Measurements from ENCODE around the gene ZNF442. TPM values are rescaled to one million over a fixed set of nuclear protein-coding genes. Genes with fewer than 3 reads are reported as not detected.
"Not testable (repeated sequence)": the region's sequence is repeated elsewhere in the genome, so short reads cannot be mapped to it uniquely, and the experiment has no call there.

The ZNF442 gene
- total RNA-seq: 10 to 100 TPM in 2 of 4 donors, 1 to 10 TPM in 2; 5.0 to 15.4 (median 9.5) TPM

- TF ChIP-seq CTCF (IDR thresholded peaks at IDR 0.05): peak; percentile 47 to 84 (median 70)
- TF ChIP-seq POLR2A (IDR thresholded peaks at IDR 0.05): peak; percentile 71 to 86
- intact Hi-C loops (cut with DNase I; ENCODE audit: low total_unique reads): no loop called here
- peak within 1 kb of the TSS; percentile 73 to 84 for H3K4me3 ChIP-seq
- H3K27me3 ChIP-seq: no peaks in the 10 kb centered on the region
- DNase-seq: peak; percentile 94 to 97
- H3K36me3 ChIP-seq: no peaks in the 10 kb centered on the region
- H3K27ac ChIP-seq: peak within 1 kb of the TSS; percentile 84 to 94
- H3K4me1 ChIP-seq: no peaks in the 10 kb centered on the region
- no peaks in the 10 kb centered on the region for H3K9me3 ChIP-seq
These were observed at the start of gene ZNF442 for GRCh38 chr19:12365236-12366162. Gene ZNF442 (minus strand): TSS chr19:12365683. CDS start chr19:12363631, 2,052 bp downstream.

- Histone ChIP-seq H3K9me3 (no peaks in the 10 kb centered on the region), H3K36me3 (no peaks in the 10 kb centered on the region), H3K4me3 (no peak overlapping the region), H3K27ac (no peak overlapping the region), H3K4me1 (no peaks in the 10 kb centered on the region), H3K27me3 (no peaks in the 10 kb centered on the region)
- DNase-seq: no peak
- intact Hi-C loops (cut with DNase I; ENCODE audit: low total_unique reads): no loop called here
- TF ChIP-seq POLR2A (IDR thresholded peaks at IDR 0.05) (no peak), CTCF (IDR thresholded peaks at IDR 0.05) (no peak)
These were observed 46.4 kb upstream of the ZNF442 start for GRCh38 chr19:12411893-12412292.

- peak within 1 kb of the TSS; percentile 63 to 83 for H3K27ac ChIP-seq
- no peaks in the 10 kb centered on the region for H3K9me3 ChIP-seq
- no peaks in the 10 kb centered on the region for H3K36me3 ChIP-seq
- peak in 1 of 4 experiments; percentile 17 for TF ChIP-seq CTCF (IDR thresholded peaks at IDR 0.05)
- TF ChIP-seq POLR2A (IDR thresholded peaks at IDR 0.05): peak; percentile 60 to 64
- no peaks in the 10 kb centered on the region for H3K27me3 ChIP-seq
- H3K4me3 ChIP-seq: peak within 1 kb of the TSS; percentile 46 to 77
- DNase-seq: peak; percentile 96 to 98
- intact Hi-C loops (cut with DNase I; ENCODE audit: low total_unique reads): no loop called here
- no peaks in the 10 kb centered on the region for H3K4me1 ChIP-seq
These were observed 35.4 kb upstream of the ZNF442 start, which contains the start of gene ZNF799 for GRCh38 chr19:12400633-12401502. Gene ZNF799 (minus strand): TSS chr19:12401271. CDS start chr19:12401070, 201 bp downstream.

- H3K36me3 ChIP-seq; intact Hi-C loops (cut with DNase I; ENCODE audit: low total_unique reads); H3K4me1 ChIP-seq; H3K27me3 ChIP-seq; H3K9me3 ChIP-seq: not testable (repeated sequence)
- peak in 1 of 2 donors; percentile 20 for DNase-seq
- peak overlapping the region; percentile 46 to 77 for H3K4me3 ChIP-seq
- H3K27ac ChIP-seq: peak overlapping the region; percentile 63 to 83
These were observed 34.6 kb upstream of the ZNF442 start for GRCh38 chr19:12399901-12400632.

- H3K4me1 ChIP-seq; H3K9me3 ChIP-seq; H3K36me3 ChIP-seq; DNase-seq; H3K4me3 ChIP-seq; H3K27ac ChIP-seq; H3K27me3 ChIP-seq; intact Hi-C loops (cut with DNase I; ENCODE audit: low total_unique reads): not testable (repeated sequence)
These were observed 25.7 kb upstream of the ZNF442 start for GRCh38 chr19:12391148-12391547.

- H3K27me3 ChIP-seq; H3K36me3 ChIP-seq; intact Hi-C loops (cut with DNase I; ENCODE audit: low total_unique reads); H3K4me1 ChIP-seq; H3K9me3 ChIP-seq; DNase-seq; H3K27ac ChIP-seq; H3K4me3 ChIP-seq: not testable (repeated sequence)
These were observed 20.9 kb upstream of the ZNF442 start for GRCh38 chr19:12386365-12386764.
